Small intestine (tissue), 7 donors: ENCODE data around the gene CD72. TPM values are rescaled to one million over a fixed set of nuclear protein-coding genes. Genes with fewer than 3 reads are reported as not detected.

ENCODE experiments used
- DNase-seq, 2 donors: peaks; one replicate each; pipeline versions ENCODE4 v3.0.0 to v3.0.0-alpha.2; 2013
- FAIRE-seq: peaks from 2 replicates; lab custom pipeline; 2012; peaks lifted over from hg19 to GRCh38; lab: Jason Lieb, UNC
- H3K27ac ChIP-seq, 3 donors: one replicate each; pipeline ENCODE4 v1.5.1; 2013; ENCODE audit warnings: low read length in 2 of 3, mild to moderate bottlenecking in 2 of 3, control low read depth in 1 of 3, inconsistent platforms in 1 of 3, low read depth in 1 of 3, moderate library complexity in 1 of 3
- H3K27me3 ChIP-seq, 3 donors: one replicate each; pipeline ENCODE4 v1.6.1; 2013; ENCODE audit warnings: low read length in 3 of 3, inconsistent platforms in 1 of 3; ENCODE audit not compliant: control insufficient read depth in 3 of 3, insufficient read depth in 3 of 3
- H3K36me3 ChIP-seq, 3 donors: one replicate each; pipeline ENCODE4 v1.6.1; 2013; ENCODE audit warnings: low read length in 3 of 3, inconsistent platforms in 1 of 3, low read depth in 1 of 3, mild to moderate bottlenecking in 1 of 3, moderate library complexity in 1 of 3; ENCODE audit not compliant: control insufficient read depth in 3 of 3, insufficient read depth in 2 of 3
- H3K4me1 ChIP-seq, 3 donors: one replicate each; pipeline ENCODE4 v1.6.1; 2013; ENCODE audit warnings: low read length in 2 of 3, inconsistent platforms in 1 of 3, low read depth in 1 of 3, mild to moderate bottlenecking in 1 of 3, moderate library complexity in 1 of 3; ENCODE audit not compliant: control insufficient read depth in 3 of 3, insufficient read depth in 2 of 3
- H3K4me3 ChIP-seq, 3 donors: one replicate each; pipeline ENCODE4 v1.5.1; 2013; ENCODE audit warnings: low read length in 3 of 3, control low read depth in 1 of 3, inconsistent platforms in 1 of 3, low read depth in 1 of 3, mild to moderate bottlenecking in 1 of 3, moderate library complexity in 1 of 3
- H3K9me3 ChIP-seq, 2 donors: one replicate each; pipeline ENCODE4 v1.6.1; 2013; ENCODE audit warnings: low read depth in 1 of 2, low read length in 1 of 2; ENCODE audit not compliant: control insufficient read depth in 2 of 2, insufficient read depth in 1 of 2
- WGBS, 3 donors: extraction: QIAGEN DNeasy Blood & Tissue Kit; methylation state at CpG; one replicate each; pipeline ENCODE4 v1.1.7; 2013; 5-methylcytosine and 5-hydroxymethylcytosine counted together
- polyA plus RNA-seq, 4 donors: library from polyadenylated mRNA; stranded (reverse) in 3 of 4; unstranded in 1 of 4; fragments of 200-250 nt in 3 of 4; fragments of 120-200 nt in 1 of 4; gene quantifications; one replicate each; pipeline versions ENCODE4 v1.2.1 to v1.2.3, GENCODE V29; 2013
- donor health status: healthy with polysubstance abuse.
- donor health status: control.
- donor health status: control.
- donor health status: Bipolar disorder and iron deficiency.
- donor health status: healthy.

Gene CD72
- polyA plus RNA-seq, 4 donors, result 0.54 to 2.3 (median 1.6) TPM

DNA sequence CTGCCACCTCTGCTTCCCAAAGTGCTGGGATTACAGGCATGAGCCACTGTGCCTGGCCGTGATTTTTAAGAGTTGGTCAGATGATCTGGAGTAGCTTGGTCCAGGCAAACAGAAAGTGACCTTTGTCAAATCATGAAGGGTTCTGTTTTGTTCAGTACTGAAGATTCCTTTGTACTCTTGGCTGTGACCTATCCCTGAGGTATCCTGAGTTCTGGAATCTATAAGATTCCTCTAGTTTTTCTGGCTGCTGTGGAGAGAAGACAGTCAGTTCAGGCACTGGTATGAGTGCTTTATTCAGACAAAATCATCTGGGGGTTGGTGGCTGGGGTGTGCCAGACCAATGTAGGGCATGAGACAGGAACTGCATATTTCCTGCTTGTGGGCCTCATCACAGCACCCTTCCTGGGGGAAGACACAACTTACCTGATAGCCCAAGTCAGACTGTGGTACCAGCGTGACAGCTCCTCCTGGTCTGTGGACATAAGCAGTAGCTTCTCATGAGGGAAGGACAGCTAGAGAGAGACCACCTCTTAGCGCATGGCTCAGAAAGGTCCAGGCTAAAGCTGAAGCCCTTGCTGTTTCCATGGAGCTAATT, 43.6 kb upstream of the CD72 start:
- Histone ChIP-seq H3K4me3 (no peak overlapping the region), H3K27me3 (no peaks in the 10 kb centered on the region), H3K4me1 (peaks cover 0 to 35% (median 4%) of the 10 kb centered on the region in 3 donors), H3K27ac (peak overlapping the region in 2 of 3 donors; percentile 57 to 62), H3K9me3 (no peaks in the 10 kb centered on the region), H3K36me3 (peaks cover 0 to 23% (median 0%) of the 10 kb centered on the region in 3 donors)
- WGBS, 3 donors, result 58 to 67% (median 65%) methylated on average over 3 of the region's 3 CpGs
- DNase-seq (no peak), FAIRE-seq (no peak)

DNA sequence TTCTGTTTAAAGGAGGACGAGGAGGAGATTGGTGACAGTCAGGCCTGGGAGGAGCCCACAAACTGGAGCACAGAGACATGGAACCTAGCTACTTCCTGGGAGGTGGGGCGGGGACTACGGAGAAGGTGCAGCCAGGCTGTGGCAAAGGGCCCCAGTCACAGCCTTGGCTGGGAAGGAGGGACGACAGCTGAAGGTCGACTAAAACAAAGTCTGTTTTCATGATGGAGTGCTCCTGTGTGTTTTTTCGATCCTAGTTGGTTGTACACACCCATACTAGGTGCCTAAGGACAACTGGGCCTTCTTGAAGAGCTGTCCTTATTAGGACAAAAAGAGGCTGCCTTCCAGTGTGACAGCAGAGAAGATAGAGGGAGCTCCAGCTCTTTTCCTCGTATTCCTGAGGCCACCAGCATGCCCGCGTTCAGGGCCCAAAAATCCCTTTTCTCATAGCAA, 42.8 kb upstream of the CD72 start:
- Histone ChIP-seq H3K4me3 (no peak overlapping the region), H3K9me3 (no peaks in the 10 kb centered on the region), H3K4me1 (peaks cover 0 to 39% (median 4%) of the 10 kb centered on the region in 3 donors), H3K36me3 (peaks cover 0 to 23% (median 0%) of the 10 kb centered on the region in 3 donors), H3K27me3 (no peaks in the 10 kb centered on the region), H3K27ac (peak overlapping the region; percentile 45 to 62 (median 57))
- DNase-seq, result peak; percentile 58 to 77
- WGBS, 3 donors, result 19 to 34% (median 26%) methylated on average over 9 of the region's 9 CpGs
- FAIRE-seq, result no peak

DNA sequence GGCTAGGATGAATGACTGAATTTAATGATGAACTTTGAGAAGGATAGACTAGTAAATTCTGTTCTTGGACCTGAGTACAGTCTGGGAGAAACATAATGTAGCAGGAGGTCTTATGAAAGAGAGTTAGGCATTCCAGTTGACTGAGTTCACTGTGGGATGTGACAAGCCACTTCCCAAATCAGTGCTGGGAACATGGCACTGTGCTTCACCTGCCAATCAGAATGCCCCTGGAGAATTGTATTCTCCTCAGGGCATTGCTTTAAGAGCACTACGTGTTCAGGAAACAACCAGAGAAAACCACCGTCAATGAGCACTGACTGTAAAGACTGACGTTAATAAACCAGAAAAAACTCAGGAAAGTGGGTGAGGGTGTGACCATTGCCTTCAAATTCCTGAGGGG, 41.1 kb upstream of the CD72 start:
- peaks cover 0 to 23% (median 0%) of the 10 kb centered on the region in 3 donors for H3K36me3 ChIP-seq
- H3K9me3 ChIP-seq, result no peaks in the 10 kb centered on the region
- FAIRE-seq (no peak), DNase-seq (no peak)
- H3K27me3 ChIP-seq, result no peaks in the 10 kb centered on the region
- 42 to 58% (median 47%) methylated on average over 3 of the region's 3 CpGs for WGBS, 3 donors
- peak overlapping the region in 2 of 3 donors; percentile 88 to 89 for H3K4me3 ChIP-seq
- H3K27ac ChIP-seq, result peak overlapping the region in 2 of 3 donors; percentile 65 to 90
- H3K4me1 ChIP-seq, result peaks cover 0 to 33% (median 4%) of the 10 kb centered on the region in 3 donors

DNA sequence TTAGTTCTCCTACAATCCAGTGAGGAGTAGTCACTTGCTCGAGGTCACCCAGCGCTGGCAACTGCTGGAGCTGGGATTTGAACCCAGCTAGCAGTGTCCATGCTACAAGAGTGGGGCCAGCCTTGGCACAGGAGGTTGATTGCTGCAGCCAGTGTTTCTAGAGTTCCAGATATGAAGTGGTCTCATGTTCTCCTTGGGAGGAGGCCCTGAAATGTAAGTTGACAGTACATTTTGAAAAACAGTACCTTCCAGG, 40.7 kb upstream of the CD72 start:
- no peak for FAIRE-seq
- no peak for DNase-seq

DNA sequence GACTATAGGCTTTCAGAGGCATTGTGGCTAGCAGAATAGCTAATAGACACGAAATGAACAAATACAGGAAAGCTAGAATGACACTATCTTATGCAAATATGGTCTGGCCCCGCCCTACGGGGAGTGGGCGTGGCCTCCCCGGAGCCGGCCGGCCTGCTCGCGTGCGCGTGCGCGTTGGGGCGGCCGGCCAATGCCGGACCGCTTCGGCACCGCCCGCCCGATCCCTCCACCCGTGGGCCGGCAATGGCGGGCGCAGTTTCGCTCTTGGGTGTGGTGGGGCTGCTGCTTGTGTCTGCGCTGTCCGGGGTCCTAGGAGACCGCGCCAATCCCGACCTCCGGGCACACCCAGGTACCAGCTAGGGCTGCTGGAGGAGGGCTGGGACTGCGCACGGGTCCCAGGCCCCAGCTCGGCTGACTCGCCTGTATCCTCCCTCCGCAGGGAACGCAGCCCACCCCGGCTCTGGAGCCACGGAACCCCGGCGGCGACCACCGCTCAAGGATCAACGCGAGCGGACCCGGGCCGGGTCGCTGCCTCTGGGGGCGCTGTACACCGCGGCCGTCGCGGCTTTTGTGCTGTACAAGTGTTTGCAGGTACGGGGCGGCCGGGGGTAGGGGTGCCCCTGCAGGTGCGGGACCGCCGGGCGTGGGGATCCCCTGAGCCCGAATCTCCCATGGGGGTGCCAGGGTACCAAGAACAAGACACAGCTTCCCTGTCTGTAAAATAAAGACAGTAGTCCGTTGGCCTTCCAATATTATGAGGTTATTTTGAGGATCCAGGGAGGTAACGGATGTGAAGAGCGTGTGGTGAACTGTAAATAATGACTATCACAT, 40.1 kb upstream of the CD72 start, which contains the start of gene CCDC107:
Gene CCDC107, plus strand, starts transcription at position 156 of the 831 bp plus-strand sequence. Its CDS starts 88 bp downstream, at position 244.
- H3K36me3 ChIP-seq, result peaks cover 0 to 23% (median 0%) of the 10 kb centered on the region in 3 donors
- 0% methylated on average over 67 of the region's 67 CpGs for WGBS, 3 donors
- peaks cover 0 to 29% (median 4%) of the 10 kb centered on the region in 3 donors for H3K4me1 ChIP-seq
- peak; percentile 83 to 92 for DNase-seq
- peak within 1 kb of the TSS; percentile 90 to 98 (median 90) for H3K27ac ChIP-seq
- H3K27me3 ChIP-seq, result no peaks in the 10 kb centered on the region
- H3K4me3 ChIP-seq, result peak within 1 kb of the TSS; percentile 66 to 89 (median 88)
- FAIRE-seq, result no peak
- H3K9me3 ChIP-seq, result no peaks in the 10 kb centered on the region

More for the DNA sequence above, 40.7 kb upstream of the CD72 start:
- no peaks in the 10 kb centered on the region for H3K27me3 ChIP-seq
- peak overlapping the region; percentile 66 to 89 (median 88) for H3K4me3 ChIP-seq
- peaks cover 0 to 23% (median 0%) of the 10 kb centered on the region in 3 donors for H3K36me3 ChIP-seq
- H3K4me1 ChIP-seq, result peaks cover 0 to 29% (median 4%) of the 10 kb centered on the region in 3 donors
- H3K27ac ChIP-seq, result peak overlapping the region; percentile 90 to 98 (median 90)
- no peaks in the 10 kb centered on the region for H3K9me3 ChIP-seq
- WGBS, 3 donors, result 0 to 5% (median 1%) methylated on average over 2 of the region's 2 CpGs

DNA sequence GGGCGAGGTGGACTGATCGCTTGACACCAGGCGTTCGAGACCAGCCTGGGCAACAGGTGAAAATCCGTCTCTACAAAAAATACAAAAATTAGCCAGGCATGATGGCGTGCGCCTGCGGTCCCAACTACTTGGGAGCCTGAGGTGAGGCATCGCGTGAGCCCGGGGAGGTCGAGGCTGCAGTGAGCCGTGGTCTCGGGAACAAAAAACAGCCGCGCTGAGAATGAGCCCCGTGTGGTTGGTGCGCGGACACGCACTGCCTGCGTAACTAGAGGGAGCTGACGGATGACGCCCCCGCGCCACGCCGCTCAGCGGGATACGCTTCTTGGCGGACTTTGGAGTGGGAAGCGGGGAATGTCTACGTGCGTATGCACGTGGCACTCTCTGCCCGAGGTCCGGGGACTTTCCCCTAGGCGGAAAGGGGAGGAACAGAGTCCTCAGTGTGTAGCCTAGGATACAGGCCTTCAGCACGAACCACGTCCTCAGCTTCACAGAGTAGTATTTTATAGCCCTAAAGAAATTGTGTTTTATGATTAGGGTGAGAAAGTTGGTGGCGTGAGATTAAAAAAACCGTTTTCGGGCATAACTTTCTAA, 39.4 kb upstream of the CD72 start, which contains the start of gene RMRP:
Gene RMRP, minus strand, starts transcription at position 474 of the 591 bp plus-strand sequence.
- 0 to 1% (median 0%) methylated on average over 42 of the region's 42 CpGs for WGBS, 3 donors
- no peak for FAIRE-seq

DNA sequence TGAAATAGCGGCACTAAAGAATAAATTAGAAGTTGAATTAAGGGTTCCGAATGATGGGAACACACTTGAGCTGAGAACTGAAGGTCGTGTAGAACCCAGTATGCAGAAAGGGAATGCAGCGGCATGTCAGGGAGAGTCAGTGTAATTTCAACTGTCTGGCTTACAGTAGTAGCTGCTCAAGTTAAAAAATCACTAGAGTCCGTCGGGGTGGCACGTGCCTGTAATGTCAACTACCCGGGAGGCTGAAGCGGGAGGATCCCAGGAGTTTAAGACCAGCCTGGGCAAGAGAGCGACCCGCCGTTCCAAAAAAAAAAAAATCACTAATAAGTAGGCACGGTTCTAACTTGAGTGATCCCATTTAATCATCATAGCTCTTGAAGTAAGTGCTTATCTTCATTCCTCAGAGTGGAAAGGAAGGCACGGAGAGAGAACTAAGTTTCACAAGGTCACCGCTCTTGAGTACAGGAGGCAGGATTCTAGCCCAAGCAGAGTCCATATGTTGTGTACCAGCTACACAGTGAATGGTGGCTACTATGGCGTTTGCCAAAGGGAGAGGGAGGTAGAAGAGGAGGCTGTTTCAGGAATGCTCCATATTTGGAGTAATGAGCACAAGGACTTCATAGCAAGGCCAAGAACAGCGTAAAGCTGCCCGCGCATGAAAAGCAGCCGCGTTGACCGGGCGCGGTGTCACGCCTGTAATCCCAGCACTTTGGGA, 38.8 kb upstream of the CD72 start:
- peak overlapping the region in 2 of 3 donors; percentile 33 to 54 for H3K4me3 ChIP-seq
- no peaks in the 10 kb centered on the region for H3K9me3 ChIP-seq
- 21 to 28% (median 28%) methylated on average over 25 of the region's 25 CpGs for WGBS, 3 donors
- H3K27ac ChIP-seq, result peak overlapping the region; percentile 90 to 98 (median 90)
- peaks cover 0 to 32% (median 4%) of the 10 kb centered on the region in 3 donors for H3K4me1 ChIP-seq
- H3K36me3 ChIP-seq, result peaks cover 0 to 18% (median 0%) of the 10 kb centered on the region in 3 donors
- FAIRE-seq (no peak), DNase-seq (peak; percentile 42 to 81)
- no peaks in the 10 kb centered on the region for H3K27me3 ChIP-seq

More for the DNA sequence above, 39.4 kb upstream of the CD72 start, which contains the start of gene RMRP:
- H3K27me3 ChIP-seq, result no peaks in the 10 kb centered on the region
- no peaks in the 10 kb centered on the region for H3K9me3 ChIP-seq
- DNase-seq, result peak; percentile 99
- peak within 1 kb of the TSS; percentile 90 to 98 (median 90) for H3K27ac ChIP-seq
- H3K36me3 ChIP-seq, result peaks cover 0 to 23% (median 0%) of the 10 kb centered on the region in 3 donors
- H3K4me3 ChIP-seq, result peak within 1 kb of the TSS; percentile 66 to 89 (median 88)
- peaks cover 0 to 29% (median 4%) of the 10 kb centered on the region in 3 donors for H3K4me1 ChIP-seq
